Upper lobe of left lung (tissue), 6 donors: ENCODE results near the gene STX16. TPM values are rescaled to one million over a fixed set of nuclear protein-coding genes. Genes with fewer than 3 reads are reported as not detected.

Source experiments
- ATAC-seq, 2 donors: fragments of 200-7000 bp; cut with Tn5 transposase; one replicate each; pipeline ENCODE4 v1.9.1; 2022; ENCODE audit warnings: mild to moderate bottlenecking in 2 of 2, moderate library complexity in 2 of 2; ENCODE audit not compliant: low FRiP score in 2 of 2
- DNase-seq, 2 donors: peaks; one replicate each; pipeline ENCODE4 v3.0.0-alpha.2; 2019 to 2020
- H3K27ac ChIP-seq, 4 donors: fragments of 200-600 bp; sonication (generic); one replicate each; pipeline ENCODE4 v1.5.1; 2016 to 2019
- H3K27me3 ChIP-seq, 4 donors: fragments of 200-600 bp; sonication (generic); one replicate each; pipeline ENCODE4 v1.5.1; 2017 to 2019
- H3K36me3 ChIP-seq, 4 donors: fragments of 200-600 bp; sonication (generic); one replicate each; pipeline ENCODE4 v1.5.1; 2016 to 2019
- H3K4me1 ChIP-seq, 4 donors: fragments of 200-600 bp; sonication (generic); one replicate each; pipeline ENCODE4 v1.5.1; 2018 to 2019
- H3K4me3 ChIP-seq, 4 donors: fragments of 200-600 bp; sonication (generic); one replicate each; pipeline ENCODE4 v1.5.1; 2017 to 2019; ENCODE audit warnings: mild to moderate bottlenecking in 2 of 4, moderate library complexity in 1 of 4
- H3K9me3 ChIP-seq, 4 donors: fragments of 200-600 bp; sonication (generic); one replicate each; pipeline ENCODE4 v1.5.1; 2018 to 2019
- EP300 ChIP-seq, 4 donors: sonication (generic); formaldehyde crosslinking; IDR thresholded peaks; one replicate each; pipeline ENCODE4 v1.5.1; 2017; ENCODE audit warnings: antibody characterized with exemption in 4 of 4, control low read depth in 2 of 4
- POLR2A ChIP-seq, 4 donors: fragments of 450-650 bp; IDR thresholded peaks; one replicate each; pipeline ENCODE4 v1.5.1; 2016 to 2017; ENCODE audit warnings: antibody characterized with exemption in 4 of 4, mild to moderate bottlenecking in 2 of 4
- POLR2AphosphoS5 ChIP-seq, 2 donors: sonication (generic); formaldehyde crosslinking; IDR thresholded peaks; one replicate each; pipeline ENCODE4 v1.5.1; 2017; ENCODE audit warnings: antibody characterized with exemption in 2 of 2
- WGBS, 2 donors: methylation state at CpG; one replicate each; pipeline ENCODE4 v1.1.5; 2017 to 2018; 5-methylcytosine and 5-hydroxymethylcytosine counted together
- total RNA-seq, 6 donors: library from RNA; depleted of rRNA in 4 of 6; stranded (reverse); fragments of >200 nt in 4 of 6; gene quantifications; one replicate each; pipeline versions ENCODE4 v1.1.0 to v1.2.1, GENCODE V29; 2016 to 2021
- TF ChIP-seq, protein P1 (sequence below), 6 experiments: fragments of 450-650 bp in 4 of 6; fragments of 200-600 bp in 2 of 6; sonication (generic) in 2 of 6; IDR thresholded peaks; one replicate each; pipeline ENCODE4 v1.5.1; 2016 to 2019; ENCODE audit warnings: antibody characterized with exemption in 6 of 6
- donor health status: DM: no; HTN: no; CAD: no; lungs with moderate emphysema.
- donor health status: DM: no; HTN: yes; CAD: no; lungs with severe emphysema.

Gene STX16
- total RNA-seq, 6 donors from 2014 or later = 42.1 to 469 (median 64.7) TPM

DNA sequence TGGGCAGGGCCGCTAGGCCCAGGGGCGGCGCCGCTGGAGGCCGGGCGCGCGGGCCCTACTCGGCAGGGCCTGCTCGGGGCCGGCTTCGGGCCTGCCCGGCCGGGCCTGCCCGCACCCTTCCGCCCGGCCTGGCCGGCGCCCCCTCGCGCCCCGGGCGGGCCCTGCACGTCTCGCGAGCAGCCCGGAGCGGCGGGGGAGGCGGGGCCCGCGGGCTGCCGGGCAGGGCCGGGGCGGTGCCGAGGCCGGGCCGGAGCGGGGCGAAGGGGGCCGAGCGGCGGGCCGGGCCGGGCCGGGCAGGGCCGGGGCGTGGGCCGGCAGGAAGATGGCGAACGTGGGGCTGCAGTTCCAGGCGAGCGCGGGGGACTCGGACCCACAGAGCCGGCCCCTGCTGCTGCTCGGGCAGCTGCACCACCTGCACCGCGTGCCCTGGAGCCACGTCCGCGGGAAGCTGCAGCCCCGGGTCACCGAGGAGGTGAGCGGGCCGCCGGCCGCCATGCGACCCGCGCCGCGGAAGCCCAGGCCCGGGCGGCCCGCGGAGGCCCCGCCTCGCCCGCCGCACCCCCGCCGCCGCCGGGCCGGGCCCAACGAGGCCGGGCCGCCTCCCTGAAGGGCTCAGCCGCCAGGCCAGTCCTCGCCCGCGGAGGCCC is 41.6 kb downstream of the STX16 start, which contains the start of gene NPEPL1:
Gene NPEPL1 (plus strand): TSS at position 222 of the 647 bp plus-strand sequence. CDS start 101 bp downstream, at position 323.
- Histone ChIP-seq H3K36me3 (peaks cover 0 to 27% (median 21%) of the 10 kb centered on the region in 4 donors), H3K4me3 (peak within 1 kb of the TSS; percentile 38 to 69 (median 60)), H3K4me1 (peaks cover 31 to 45% (median 36%) of the 10 kb centered on the region in 4 donors), H3K27ac (peak within 1 kb of the TSS; percentile 93 to 98 (median 94)), H3K9me3 (no peaks in the 10 kb centered on the region), H3K27me3 (no peaks in the 10 kb centered on the region)
- DNase-seq (peak; percentile 81 to 96), ATAC-seq (peak; percentile 69 to 93)
- TF ChIP-seq, protein P1, sequence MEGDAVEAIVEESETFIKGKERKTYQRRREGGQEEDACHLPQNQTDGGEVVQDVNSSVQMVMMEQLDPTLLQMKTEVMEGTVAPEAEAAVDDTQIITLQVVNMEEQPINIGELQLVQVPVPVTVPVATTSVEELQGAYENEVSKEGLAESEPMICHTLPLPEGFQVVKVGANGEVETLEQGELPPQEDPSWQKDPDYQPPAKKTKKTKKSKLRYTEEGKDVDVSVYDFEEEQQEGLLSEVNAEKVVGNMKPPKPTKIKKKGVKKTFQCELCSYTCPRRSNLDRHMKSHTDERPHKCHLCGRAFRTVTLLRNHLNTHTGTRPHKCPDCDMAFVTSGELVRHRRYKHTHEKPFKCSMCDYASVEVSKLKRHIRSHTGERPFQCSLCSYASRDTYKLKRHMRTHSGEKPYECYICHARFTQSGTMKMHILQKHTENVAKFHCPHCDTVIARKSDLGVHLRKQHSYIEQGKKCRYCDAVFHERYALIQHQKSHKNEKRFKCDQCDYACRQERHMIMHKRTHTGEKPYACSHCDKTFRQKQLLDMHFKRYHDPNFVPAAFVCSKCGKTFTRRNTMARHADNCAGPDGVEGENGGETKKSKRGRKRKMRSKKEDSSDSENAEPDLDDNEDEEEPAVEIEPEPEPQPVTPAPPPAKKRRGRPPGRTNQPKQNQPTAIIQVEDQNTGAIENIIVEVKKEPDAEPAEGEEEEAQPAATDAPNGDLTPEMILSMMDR (IDR thresholded peaks at IDR 0.05) = peak; percentile 12 to 73 (median 72)
- TF ChIP-seq POLR2AphosphoS5 (IDR thresholded peaks at IDR 0.05) = no peak
- peak in 2 of 4 donors; percentile 21 to 56 for TF ChIP-seq POLR2A (IDR thresholded peaks at IDR 0.05)
- 1% methylated on average over 28 of the region's 93 CpGs; no CpG with 5 or more reads in 1 of the 2 donors for WGBS, 2 donors

DNA sequence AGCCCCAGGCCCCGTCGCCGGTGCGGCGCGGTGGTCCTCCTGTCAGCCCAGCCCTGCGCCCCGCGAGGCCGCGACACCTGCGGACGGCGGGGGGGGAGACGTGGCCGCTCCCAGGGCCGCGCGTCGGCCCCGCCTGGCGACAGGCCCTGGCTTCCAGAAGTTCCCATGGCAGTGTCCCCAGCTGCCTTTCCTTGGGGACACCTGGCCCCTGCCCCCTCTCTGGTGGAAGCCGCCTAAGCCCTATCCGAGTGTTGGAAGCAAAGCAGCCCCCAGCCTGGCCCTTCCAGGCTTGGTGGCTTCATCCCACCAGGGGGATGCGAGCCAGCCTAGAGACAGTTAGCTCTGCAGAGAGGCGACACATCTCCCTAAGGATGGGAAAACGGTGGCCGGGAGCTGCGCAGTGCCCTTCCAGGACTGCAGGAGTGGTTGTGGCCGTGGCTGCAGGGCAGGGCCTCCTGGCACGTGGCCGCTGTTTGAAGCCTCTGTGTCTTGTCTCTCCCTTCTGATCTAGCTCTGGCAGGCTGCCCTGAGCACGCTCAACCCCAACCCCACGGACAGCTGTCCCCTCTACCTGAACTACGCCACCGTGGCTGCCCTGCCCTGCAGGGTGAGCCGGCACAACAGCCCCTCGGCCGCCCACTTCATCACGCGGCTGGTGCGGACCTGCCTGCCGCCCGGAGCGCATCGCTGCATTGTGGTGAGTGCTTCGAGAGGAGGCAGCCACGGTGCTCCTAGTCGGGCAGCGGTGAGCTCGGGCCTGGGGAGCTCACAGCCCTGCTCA is 42.3 kb downstream of the STX16 start:
- 25 to 72% methylated on average over 28 to 31 of the region's 51 CpGs for WGBS, 2 donors
- Histone ChIP-seq H3K27ac (peak overlapping the region; percentile 77 to 94 (median 80)), H3K4me3 (peak overlapping the region; percentile 38 to 69 (median 60)), H3K9me3 (no peaks in the 10 kb centered on the region), H3K36me3 (peaks cover 0 to 34% (median 24%) of the 10 kb centered on the region in 4 donors), H3K27me3 (no peaks in the 10 kb centered on the region), H3K4me1 (peaks cover 31 to 45% (median 36%) of the 10 kb centered on the region in 4 donors)
- ATAC-seq (no peak), DNase-seq (peak in 1 of 2 donors; percentile 91)
- no peak for TF ChIP-seq POLR2A (IDR thresholded peaks at IDR 0.05)
- TF ChIP-seq POLR2AphosphoS5 (IDR thresholded peaks at IDR 0.05) = no peak
- TF ChIP-seq EP300 (IDR thresholded peaks at IDR 0.05) = no peak
- TF ChIP-seq, protein P1 (IDR thresholded peaks at IDR 0.05) = no peak

DNA sequence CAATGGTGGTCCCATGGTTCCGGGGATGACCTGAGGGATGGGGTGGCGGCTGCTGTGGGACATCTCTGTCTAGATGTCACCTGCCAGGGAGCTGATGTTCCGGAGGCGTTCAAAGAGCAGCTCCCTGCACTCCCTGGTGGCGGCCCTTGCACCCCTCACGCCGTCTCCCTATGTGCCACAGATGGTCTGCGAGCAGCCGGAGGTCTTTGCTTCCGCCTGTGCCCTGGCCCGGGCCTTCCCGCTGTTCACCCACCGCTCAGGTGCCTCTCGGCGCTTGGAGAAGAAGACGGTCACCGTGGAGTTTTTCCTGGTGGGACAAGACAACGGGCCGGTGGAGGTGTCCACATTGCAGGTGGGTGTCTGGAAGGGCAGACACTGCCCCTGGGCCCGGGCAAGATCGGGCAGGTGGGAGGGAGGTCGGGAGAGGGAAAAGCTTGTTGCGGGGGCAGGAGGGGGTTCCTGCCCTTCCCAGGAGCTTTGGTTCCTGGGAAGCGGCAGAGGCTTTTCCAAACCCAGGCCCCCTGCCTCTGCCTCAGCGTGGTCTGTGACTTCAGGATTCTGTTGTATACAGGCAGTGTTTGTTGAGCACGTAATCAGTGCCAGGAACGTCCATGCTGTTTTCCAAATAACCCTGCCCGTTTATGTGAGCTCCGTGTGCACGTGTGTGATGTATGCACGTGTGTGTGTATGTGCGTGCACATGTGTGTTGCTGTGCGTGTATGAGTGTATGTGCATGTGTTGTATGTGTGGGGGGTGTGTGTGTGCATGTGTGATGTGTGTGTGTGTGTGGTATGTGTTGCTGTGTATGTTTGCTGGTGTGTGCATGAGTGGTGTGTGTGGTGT is 43.4 kb downstream of the STX16 start:
- Histone ChIP-seq H3K9me3 (no peaks in the 10 kb centered on the region), H3K27ac (no peak overlapping the region), H3K36me3 (peaks cover 8 to 44% (median 34%) of the 10 kb centered on the region in 4 donors), H3K4me3 (peak overlapping the region in 1 of 4 donors; percentile 69), H3K27me3 (no peaks in the 10 kb centered on the region), H3K4me1 (peaks cover 31 to 40% (median 36%) of the 10 kb centered on the region in 4 donors)
- no peak for TF ChIP-seq EP300 (IDR thresholded peaks at IDR 0.05)
- TF ChIP-seq POLR2AphosphoS5 (IDR thresholded peaks at IDR 0.05) = no peak
- TF ChIP-seq, protein P1 (IDR thresholded peaks at IDR 0.05) = no peak
- no peak for TF ChIP-seq POLR2A (IDR thresholded peaks at IDR 0.05)
- ATAC-seq = no peak
- no peak for DNase-seq
- 95 to 97% methylated on average over 30 to 33 of the region's 33 CpGs for WGBS, 2 donors

DNA sequence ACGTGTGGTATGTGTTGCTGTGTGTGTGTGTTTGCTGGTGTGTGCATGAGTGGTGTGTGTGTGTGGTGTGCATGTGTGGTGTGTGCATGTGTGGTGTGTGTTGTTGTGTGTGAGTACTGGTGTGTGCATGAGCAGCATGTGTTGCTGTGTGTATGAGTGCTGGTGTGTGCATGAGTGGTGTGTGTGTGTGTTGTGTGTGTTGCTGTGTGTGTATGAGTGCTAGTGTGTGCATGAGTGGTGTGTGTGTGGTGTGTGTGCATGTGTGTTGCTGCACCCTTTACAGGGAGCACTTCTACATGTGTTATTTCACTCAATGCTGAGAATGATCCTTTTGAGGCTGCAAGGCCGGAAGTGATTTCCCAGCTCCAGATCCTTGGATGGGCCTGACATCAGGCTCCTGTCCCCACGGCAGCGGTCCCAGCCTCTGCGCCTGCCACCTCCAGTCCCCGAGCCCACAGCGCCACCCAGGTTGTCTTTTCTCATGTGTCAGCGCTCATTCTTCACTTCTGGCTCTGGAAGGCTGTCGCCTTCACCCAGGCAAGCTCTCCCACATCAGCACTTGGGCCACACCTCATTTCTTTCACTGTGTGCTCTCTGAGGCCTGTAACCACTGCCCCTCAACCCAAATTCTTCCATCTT is 44.1 kb downstream of the STX16 start:
- Histone ChIP-seq H3K36me3 (peaks cover 12 to 52% (median 40%) of the 10 kb centered on the region in 4 donors), H3K27me3 (no peaks in the 10 kb centered on the region), H3K4me3 (no peak overlapping the region), H3K27ac (no peak overlapping the region), H3K9me3 (no peaks in the 10 kb centered on the region), H3K4me1 (peaks cover 31 to 40% (median 34%) of the 10 kb centered on the region in 4 donors)
- ATAC-seq (no peak), DNase-seq (no peak)
- TF ChIP-seq EP300 (IDR thresholded peaks at IDR 0.05) = no peak
- TF ChIP-seq POLR2AphosphoS5 (IDR thresholded peaks at IDR 0.05) = no peak
- TF ChIP-seq, protein P1 (IDR thresholded peaks at IDR 0.05) = no peak
- TF ChIP-seq POLR2A (IDR thresholded peaks at IDR 0.05) = no peak
- 93 to 98% methylated on average over 8 to 9 of the region's 9 CpGs for WGBS, 2 donors
